NCI-H1417 treated with DMSO at 0.1 percent for 48 hours (cell line): ENCODE measurements around the gene PLA2G4A.

Experiments used
- DNase-seq: peaks from one replicate; lab custom pipeline; 2025; lab: John Stamatoyannopoulos, UW

PLA2G4A gene

DNA sequence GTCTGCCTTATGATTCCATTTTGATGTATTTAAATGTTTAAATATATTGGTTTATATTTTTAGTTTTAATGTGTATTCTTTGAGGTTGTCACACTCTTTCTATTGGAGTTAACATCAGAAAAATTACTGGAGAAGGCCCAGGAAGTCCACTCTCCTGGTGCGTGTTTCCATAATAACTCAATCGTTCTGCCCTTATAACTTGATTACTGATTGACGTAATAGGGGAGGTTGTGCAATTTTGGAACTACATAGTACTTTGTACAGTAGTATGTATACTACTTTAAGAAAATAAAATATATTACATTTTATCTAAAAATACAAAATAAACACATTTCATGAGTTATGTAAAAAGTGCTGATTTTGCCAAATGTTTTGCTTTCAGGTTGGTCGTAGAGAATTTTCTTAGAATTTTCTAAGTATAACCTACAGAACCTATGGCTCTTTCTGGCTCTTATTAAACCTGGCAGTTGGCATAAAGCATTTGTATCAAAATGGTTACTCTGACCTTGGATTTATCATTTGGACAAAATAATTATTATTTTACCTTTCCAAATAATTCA, 5.7 kb downstream of the PLA2G4A start:
- no peak for DNase-seq

GRCh38 chr1:186835448-186835847, 6.7 kb downstream of the PLA2G4A start:
- no peak for DNase-seq

DNA sequence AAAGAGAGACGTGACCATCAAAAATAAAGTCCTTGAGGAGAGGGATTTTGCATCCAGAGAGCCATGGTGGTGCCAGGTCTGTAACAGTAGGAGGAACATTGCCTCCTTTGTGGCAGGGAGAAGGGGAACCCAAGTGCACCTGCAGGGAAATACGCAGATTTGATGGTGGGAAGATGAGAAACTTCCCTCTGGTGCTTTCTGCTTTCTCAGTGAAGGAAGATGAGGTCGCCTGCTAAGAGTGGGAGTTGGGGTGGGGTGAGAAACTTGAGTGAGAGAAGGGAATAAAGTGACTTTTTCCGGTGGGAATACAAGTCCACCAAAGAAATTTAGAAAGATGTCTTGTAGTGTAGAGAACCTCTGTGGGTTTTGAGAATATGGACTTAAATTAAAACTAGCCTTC, 9.1 kb downstream of the PLA2G4A start:
- DNase-seq: no peak

GRCh38 chr1:186838380-186839040, 9.8 kb downstream of the PLA2G4A start:
- no peak for DNase-seq

DNA sequence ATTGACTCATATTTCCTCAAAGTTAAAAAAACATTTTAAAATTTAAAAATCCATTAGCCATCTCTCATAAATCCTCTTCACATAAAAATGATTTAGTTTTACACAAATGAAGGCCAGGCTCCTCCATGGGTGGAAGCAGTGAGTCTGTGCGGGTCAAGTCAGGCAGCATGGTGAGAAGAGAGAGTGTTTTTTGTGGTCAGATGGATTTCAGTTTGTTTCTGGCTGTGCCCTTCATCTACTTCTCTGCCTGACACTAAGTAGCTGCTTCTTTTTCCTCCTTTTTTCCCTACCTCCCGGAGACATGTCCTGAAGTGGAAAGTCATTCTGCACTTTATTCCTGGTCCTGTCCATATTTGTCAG, 10.3 kb downstream of the PLA2G4A start:
- DNase-seq: no peak

- DNase-seq: no peak
These were observed 12.8 kb downstream of the PLA2G4A start for GRCh38 chr1:186841599-186841998.

DNA sequence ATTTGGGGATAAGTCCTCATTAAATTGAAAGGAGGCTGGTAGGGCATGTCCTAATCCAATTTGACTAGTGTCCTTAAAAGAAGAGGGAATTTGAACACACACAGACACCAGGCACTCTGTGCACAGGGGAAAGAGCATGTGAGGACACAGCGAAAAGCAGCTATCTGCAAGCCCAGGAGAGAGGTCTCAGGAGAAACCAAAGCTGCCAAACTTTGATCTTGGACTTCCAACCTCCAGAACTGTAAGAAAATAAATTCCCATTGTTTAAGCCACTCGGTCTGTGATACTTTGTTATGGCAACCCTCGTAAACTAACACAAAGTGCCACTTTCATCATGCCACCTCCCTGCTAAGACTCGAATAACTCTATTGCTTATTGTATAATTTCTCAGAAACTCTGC, 13.8 kb downstream of the PLA2G4A start:
- DNase-seq: no peak

DNA sequence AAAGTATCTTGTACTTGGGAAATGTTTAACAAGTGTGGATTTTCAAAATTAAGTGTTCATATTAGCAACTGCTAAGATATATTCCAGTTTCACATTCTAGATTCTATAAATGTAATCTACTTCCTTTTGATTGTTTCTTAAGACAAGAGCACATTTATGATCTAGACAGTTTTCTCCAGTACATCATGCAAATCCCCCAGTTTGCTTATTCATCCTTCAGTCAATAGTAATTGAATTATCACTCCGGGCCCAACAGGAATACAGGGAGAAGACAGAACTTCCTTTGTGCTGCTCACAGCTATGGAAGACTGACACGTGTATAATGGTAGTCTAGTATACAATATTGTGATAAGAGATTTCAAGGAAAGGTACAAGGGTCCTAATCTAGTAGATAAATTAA, 14.5 kb downstream of the PLA2G4A start:
- no peak for DNase-seq

DNA sequence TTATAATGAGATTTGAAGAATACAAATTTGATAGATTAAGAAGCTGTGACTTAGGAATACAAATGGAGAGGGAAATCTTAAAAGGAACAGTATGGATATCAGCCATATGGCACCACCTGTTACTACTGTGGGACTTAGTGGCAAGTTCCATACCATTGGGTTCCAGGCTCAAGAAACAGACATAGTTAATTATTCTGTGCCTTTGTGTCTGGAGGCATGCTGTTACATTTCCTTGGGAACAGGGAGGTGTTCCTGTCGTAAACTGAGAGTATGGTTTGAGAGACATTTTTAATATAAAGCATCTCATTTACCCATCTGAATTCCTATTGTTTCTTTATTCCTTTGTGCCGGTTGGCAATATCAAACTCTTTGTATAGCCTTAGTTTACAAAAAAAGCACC, 15.2 kb downstream of the PLA2G4A start:
- no peak for DNase-seq

- no peak for DNase-seq
These were observed 16.9 kb downstream of the PLA2G4A start for GRCh38 chr1:186845576-186846210.

DNA sequence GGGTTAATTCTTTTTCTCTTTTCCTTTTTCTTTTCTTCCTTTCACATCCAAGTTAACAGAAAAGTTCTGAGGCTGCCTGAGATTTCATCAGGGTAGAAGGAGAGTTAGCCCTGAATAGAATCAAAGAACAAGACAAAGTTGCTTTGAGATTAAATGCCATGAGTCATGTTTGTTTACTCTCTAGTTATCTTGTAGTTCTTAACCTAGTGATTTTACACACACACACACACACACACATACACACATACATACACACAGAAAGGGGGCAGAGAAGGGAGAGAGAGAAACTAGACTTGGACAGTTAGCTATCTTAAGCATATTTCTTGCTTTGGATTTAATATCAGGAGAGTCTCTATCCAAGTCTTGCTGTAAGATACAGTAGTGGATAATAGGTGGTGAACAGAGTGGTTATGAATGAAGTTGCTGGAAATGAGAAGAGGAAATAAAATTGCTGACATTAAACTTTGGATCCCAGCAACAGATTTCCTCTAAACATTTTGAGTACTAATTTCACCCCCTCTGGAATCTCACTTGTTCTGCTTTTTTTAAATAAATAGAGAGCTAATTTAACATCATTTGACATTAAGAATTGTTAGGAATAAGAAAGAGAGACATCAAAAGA, 19.9 kb downstream of the PLA2G4A start:
- no peak for DNase-seq

- no peak for DNase-seq
These were observed 20.5 kb downstream of the PLA2G4A start for GRCh38 chr1:186849271-186849671.

DNA sequence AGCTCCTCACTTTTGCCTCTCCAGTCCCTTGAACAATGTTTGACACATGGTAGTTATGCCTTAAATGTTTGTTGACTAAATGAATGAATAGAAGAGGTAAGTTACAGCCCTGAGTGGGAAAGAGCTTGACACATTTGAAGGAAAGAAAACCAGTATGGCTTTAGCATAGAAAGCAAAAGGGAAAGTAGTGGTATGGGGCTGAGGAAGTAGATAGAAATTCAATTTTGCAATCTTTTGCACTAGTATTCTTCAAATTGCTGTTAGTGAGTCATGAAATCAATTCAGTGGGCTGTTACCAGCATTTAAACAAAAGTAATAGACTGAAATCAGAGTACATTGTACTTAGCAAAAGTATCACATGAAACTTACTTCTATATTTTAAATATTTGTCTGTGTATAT, 21.1 kb downstream of the PLA2G4A start:
- no peak for DNase-seq

- DNase-seq: no peak
These were observed 25.4 kb downstream of the PLA2G4A start for GRCh38 chr1:186854102-186854501.

- DNase-seq: no peak
These were observed 30.2 kb downstream of the PLA2G4A start for GRCh38 chr1:186858923-186859322.

GRCh38 chr1:186859995-186860394, 31.2 kb downstream of the PLA2G4A start:
- no peak for DNase-seq

GRCh38 chr1:186864296-186864695, 35.5 kb downstream of the PLA2G4A start:
- no peak for DNase-seq

- no peak for DNase-seq
These were observed 36.5 kb downstream of the PLA2G4A start for GRCh38 chr1:186865253-186865652.

GRCh38 chr1:186865857-186866256, 37.1 kb downstream of the PLA2G4A start:
- DNase-seq: no peak

DNA sequence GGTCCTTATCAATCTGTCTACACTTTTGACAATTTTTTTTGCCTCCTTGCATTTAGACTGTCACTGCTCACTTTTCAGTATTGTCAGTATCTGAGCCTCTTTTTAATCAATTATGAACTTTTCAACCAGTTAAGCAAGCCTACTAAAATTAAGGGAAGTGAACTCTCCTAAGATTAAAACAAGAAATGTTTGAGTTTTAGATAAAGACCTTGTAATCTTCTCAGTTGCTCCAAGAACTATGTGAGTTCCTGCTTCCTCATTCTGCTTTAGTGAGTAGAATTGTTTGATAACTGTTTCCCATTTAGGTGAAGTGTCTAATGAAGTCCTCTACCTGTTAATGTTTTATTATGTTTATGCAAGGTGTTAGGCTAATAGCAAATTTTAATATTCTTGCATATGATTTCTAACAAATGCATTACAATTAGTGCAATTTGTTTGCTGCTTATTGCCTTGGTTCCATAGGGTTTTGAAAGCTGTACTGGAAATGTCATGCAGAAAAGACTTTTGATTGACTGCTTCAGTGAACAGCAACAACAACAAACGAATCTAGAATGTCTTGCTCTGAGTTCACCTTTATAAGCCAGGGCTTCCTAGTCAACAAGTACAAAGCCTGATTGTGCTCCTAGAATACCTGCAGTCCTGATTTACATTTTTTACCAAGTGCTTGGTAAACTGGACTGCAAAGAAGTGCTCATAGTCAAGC, 40.9 kb downstream of the PLA2G4A start:
- DNase-seq: no peak

DNA sequence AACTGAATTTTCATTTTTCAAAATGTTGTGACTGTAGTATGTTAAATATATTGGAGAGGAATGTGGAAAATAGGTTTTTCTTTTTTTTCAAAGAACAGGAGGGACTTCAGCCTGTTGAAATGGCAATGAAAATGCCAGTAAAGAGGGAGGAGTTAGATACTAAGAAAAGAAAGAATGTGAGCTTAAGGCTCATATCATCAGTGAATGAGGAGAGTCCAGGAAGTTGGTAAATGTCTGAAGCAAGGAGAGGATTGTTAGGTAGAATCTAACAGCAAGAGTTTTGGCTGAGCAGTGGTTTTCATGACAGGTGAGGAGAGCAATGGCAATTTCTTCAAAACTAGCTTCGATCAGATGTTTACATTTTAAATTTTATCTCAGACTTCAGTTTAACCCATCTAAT, 43.0 kb downstream of the PLA2G4A start:
- DNase-seq: no peak

GRCh38 chr1:186872291-186872690, 43.5 kb downstream of the PLA2G4A start:
- no peak for DNase-seq

DNA sequence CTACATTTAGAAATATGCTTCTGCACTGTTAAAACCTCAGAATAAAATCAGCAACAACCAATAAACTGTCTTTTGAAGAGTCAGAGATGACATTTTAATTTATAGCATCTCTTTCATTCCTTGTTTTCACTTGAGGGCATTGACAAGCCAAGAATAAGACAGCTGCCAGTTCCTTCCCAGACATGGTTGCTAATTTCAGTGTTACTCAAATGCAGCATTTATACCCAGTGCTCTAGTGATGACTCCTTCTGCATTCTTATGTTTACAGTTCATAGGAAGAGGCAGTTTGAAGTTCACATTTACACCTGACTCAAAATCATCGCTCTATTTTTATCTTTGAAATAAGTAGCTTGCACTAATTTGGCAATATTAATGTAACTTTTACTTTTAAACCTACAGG, 44.9 kb downstream of the PLA2G4A start:
- no peak for DNase-seq
